Osteoblast (primary cell): ENCODE measurements around the gene SPOP. TPM values are rescaled to one million over a fixed set of nuclear protein-coding genes. Genes with fewer than 3 reads are reported as not detected.
"Not testable (repeated sequence)": the region's sequence is repeated elsewhere in the genome, so short reads cannot be mapped to it uniquely, and the experiment has no call there.

Source experiments
- DNase-seq: peaks from one replicate; pipeline ENCODE4 v3.0.0; 2011; ENCODE audit warnings: low spot score, mixed read lengths; ENCODE audit not compliant: insufficient read length; ENCODE audit errors: missing footprints
- H2AFZ ChIP-seq: 2 replicates; pipeline ENCODE4 v1.6.0; 2011; ENCODE audit warnings: mild to moderate bottlenecking, low read length
- H3K27ac ChIP-seq: 2 replicates; pipeline ENCODE4 v1.5.1; 2011; ENCODE audit warnings: mild to moderate bottlenecking, low read depth, low read length, moderate library complexity
- H3K27me3 ChIP-seq: 2 replicates; pipeline ENCODE4 v1.6.0; 2012; ENCODE audit warnings: mild to moderate bottlenecking, control low read depth, inconsistent platforms, low read length, moderate library complexity; ENCODE audit not compliant: insufficient read depth
- H3K36me3 ChIP-seq: 2 replicates; pipeline ENCODE4 v1.5.1; 2011; ENCODE audit warnings: mild to moderate bottlenecking, low read length, control low read depth, moderate library complexity; ENCODE audit not compliant: insufficient read depth
- H3K4me1 ChIP-seq: 2 replicates; pipeline ENCODE4 v1.5.1; 2011; ENCODE audit warnings: mild to moderate bottlenecking, low read length, control low read depth, moderate library complexity; ENCODE audit not compliant: insufficient read depth
- H3K4me2 ChIP-seq: 2 replicates; pipeline ENCODE4 v1.6.0; 2011; ENCODE audit warnings: mild to moderate bottlenecking, low read length; ENCODE audit not compliant: insufficient read depth
- H3K4me3 ChIP-seq: fragments of 200-600 bp; sonication (generic); 3 replicates; pipeline ENCODE4 v1.5.1; 2012; ENCODE audit warnings: mild to moderate bottlenecking, low read length, inconsistent platforms; ENCODE audit not compliant: insufficient read depth
- H3K79me2 ChIP-seq: 2 replicates; pipeline ENCODE4 v1.6.0; 2012; ENCODE audit warnings: mild to moderate bottlenecking, low read length, control low read depth, inconsistent platforms; ENCODE audit not compliant: insufficient read depth
- H3K9me3 ChIP-seq: 2 replicates; pipeline ENCODE4 v1.5.1; 2011; ENCODE audit warnings: low read depth, low read length, control low read depth
- H4K20me1 ChIP-seq: 2 replicates; pipeline ENCODE4 v1.6.0; 2012; ENCODE audit warnings: mild to moderate bottlenecking, low read length, control low read depth; ENCODE audit not compliant: insufficient read depth
- CTCF ChIP-seq: IDR thresholded peaks from 2 replicates; pipeline ENCODE4 v1.5.1; 2011; ENCODE audit warnings: mild to moderate bottlenecking, low read depth, low read length, moderate library complexity; ENCODE audit errors: extremely low read depth
- total RNA-seq: library from RNA; depleted of rRNA; stranded (reverse); fragments of >200 nt; gene quantifications from 2 replicates; pipeline ENCODE4 v1.2.3, GENCODE V29; 2012

Gene SPOP
- total RNA-seq, 1 donor: 55.7 TPM

DNA sequence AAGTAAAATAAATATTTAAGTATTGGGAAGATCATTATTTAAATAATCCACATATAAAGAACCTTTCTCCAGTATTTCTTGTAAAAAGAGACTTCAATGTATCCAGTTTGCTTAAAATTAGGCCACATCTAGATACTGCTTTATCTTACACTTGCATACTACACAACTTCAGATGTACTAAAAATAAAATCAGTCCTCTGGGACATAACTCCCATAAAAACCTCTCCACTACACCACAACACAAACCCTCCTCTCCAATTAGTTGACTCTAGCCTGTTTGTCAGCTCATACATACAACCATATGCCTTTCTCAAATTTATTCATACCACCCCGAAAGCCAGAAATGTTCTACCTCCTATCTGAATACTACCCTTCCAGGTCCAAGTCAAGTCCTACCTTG lies 21.6 kb downstream of the SPOP start:
- Histone ChIP-seq H3K4me1 (no peaks in the 10 kb centered on the region), H3K27me3 (no peaks in the 10 kb centered on the region), H3K9me3 (no peaks in the 10 kb centered on the region), H3K4me3 (no peak overlapping the region), H4K20me1 (peaks cover 34% of the 10 kb centered on the region), H3K36me3 (peaks cover 3% of the 10 kb centered on the region), H2AFZ (no peak overlapping the region), H3K27ac (no peak overlapping the region), H3K4me2 (no peak overlapping the region), H3K79me2 (peaks cover 89% of the 10 kb centered on the region)
- DNase-seq: peak; percentile 19
- no peak for TF ChIP-seq CTCF

GRCh38 chr17:49647256-49647585 lies 30.7 kb downstream of the SPOP start:
- peaks cover 26% of the 10 kb centered on the region for H3K4me1 ChIP-seq
- no peaks in the 10 kb centered on the region for H3K9me3 ChIP-seq
- H3K27ac ChIP-seq: peak overlapping the region; percentile 92
- DNase-seq: no peak
- H3K36me3 ChIP-seq: no peaks in the 10 kb centered on the region
- no peak overlapping the region for H2AFZ ChIP-seq
- peak overlapping the region; percentile 94 for H3K4me2 ChIP-seq
- H3K79me2 ChIP-seq: peaks cover 74% of the 10 kb centered on the region
- H4K20me1 ChIP-seq: peaks cover 8% of the 10 kb centered on the region
- H3K4me3 ChIP-seq: no peak overlapping the region
- no peak for TF ChIP-seq CTCF
- H3K27me3 ChIP-seq: no peaks in the 10 kb centered on the region

- peak overlapping the region; percentile 52 for H2AFZ ChIP-seq
These were observed 31.3 kb downstream of the SPOP start for GRCh38 chr17:49646391-49647255.

GRCh38 chr17:49646056-49646390 lies 31.9 kb downstream of the SPOP start:
- Histone ChIP-seq H3K4me1 (peaks cover 26% of the 10 kb centered on the region), H3K79me2 (peaks cover 73% of the 10 kb centered on the region), H3K27ac (peak overlapping the region; percentile 92), H3K4me2 (peak overlapping the region; percentile 94)
- not testable (repeated sequence) for H2AFZ ChIP-seq, H3K36me3 ChIP-seq, H4K20me1 ChIP-seq, H3K4me3 ChIP-seq, DNase-seq, H3K27me3 ChIP-seq, H3K9me3 ChIP-seq

More at GRCh38 chr17:49646391-49647255, 31.3 kb downstream of the SPOP start:
- H3K27ac ChIP-seq: peak overlapping the region; percentile 92
- peaks cover 8% of the 10 kb centered on the region for H4K20me1 ChIP-seq
- H3K27me3 ChIP-seq: no peaks in the 10 kb centered on the region
- DNase-seq: peak; percentile 30
- H3K36me3 ChIP-seq: no peaks in the 10 kb centered on the region
- H3K79me2 ChIP-seq: peaks cover 73% of the 10 kb centered on the region
- peak overlapping the region; percentile 55 for H3K4me3 ChIP-seq
- TF ChIP-seq CTCF: no peak
- H3K4me1 ChIP-seq: peaks cover 26% of the 10 kb centered on the region
- peak overlapping the region; percentile 94 for H3K4me2 ChIP-seq
- no peaks in the 10 kb centered on the region for H3K9me3 ChIP-seq
